HG03196 (cell line): Measurements from ENCODE around the gene TMEM236.

ENCODE experiments used
- ATAC-seq: cut with Tn5 transposase; IDR thresholded peaks from one replicate; pipeline ENCODE4 v1.9.1; 2021; ENCODE audit not compliant: unreplicated experiment

Gene TMEM236

GRCh38 chr10:17785276-17785930, 33.4 kb downstream of the TMEM236 start:
- no peak for ATAC-seq

- no peak for ATAC-seq
These were observed 35.3 kb downstream of the TMEM236 start for GRCh38 chr10:17787087-17787961.

- no peak for ATAC-seq
These were observed 36.6 kb downstream of the TMEM236 start for GRCh38 chr10:17788646-17789045.

GRCh38 chr10:17789396-17789795, 37.4 kb downstream of the TMEM236 start:
- no peak for ATAC-seq

- ATAC-seq = no peak
These were observed 38.6 kb downstream of the TMEM236 start for GRCh38 chr10:17790651-17791050.

- ATAC-seq = no peak
These were observed 41.0 kb downstream of the TMEM236 start for GRCh38 chr10:17792991-17793390.

DNA sequence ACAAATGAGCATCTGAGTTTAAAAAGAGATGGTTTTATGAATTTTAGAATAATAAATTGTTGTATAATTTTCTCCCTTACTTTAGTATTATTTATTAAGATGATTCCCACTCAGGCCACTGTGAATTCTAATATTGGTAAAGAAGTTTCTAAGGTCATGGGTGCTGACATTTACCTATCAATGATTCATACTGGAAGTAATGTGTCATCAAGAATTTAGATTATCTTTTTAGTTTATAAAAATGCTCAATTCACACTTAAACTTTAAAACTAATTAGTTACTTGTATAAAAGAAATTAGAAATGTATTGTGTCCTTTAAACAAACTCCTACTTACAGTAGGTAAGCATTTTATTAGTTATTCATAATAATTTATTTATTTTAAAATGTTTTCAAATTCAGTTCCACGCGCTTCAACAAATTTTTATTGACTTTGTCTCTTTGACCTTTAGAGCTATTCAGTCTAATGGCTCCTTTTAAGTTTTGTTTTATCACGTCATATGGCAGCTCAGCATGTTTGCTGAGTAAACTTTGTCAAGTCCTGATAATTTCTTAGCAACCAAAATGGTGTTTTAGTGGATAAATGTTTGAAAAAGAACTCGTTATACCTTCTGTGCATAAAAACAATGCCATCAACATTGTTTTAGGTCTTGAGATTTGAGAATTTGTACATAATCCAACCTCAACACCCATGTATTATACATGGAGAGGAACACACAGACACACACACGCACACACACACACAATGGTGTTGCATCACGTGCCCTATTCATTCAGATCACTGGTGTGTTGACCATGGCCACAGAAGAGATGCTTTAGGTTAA, 42.0 kb downstream of the TMEM236 start:
- ATAC-seq = no peak

GRCh38 chr10:17795083-17795482, 43.1 kb downstream of the TMEM236 start:
- ATAC-seq = no peak

GRCh38 chr10:17795813-17796594, 44.0 kb downstream of the TMEM236 start:
- no peak for ATAC-seq

DNA sequence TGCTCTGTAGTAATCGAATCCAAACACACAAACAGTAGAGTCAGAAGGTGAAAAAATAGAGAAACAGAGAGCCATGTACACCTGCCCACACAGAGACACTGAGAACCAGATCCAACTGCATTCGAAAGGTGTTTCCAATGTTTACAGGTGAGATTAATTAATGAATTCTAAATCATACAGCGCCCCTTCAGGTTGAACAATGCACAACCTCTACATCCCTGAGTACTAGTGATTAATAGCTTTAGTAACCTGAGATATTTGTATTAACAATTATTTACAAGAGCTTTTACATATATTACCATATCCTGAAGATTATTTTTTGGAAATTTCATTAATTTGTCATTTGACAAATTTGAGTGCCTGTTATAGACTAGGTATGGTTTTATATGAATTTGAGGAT, 49.5 kb downstream of the TMEM236 start:
- ATAC-seq = no peak

DNA sequence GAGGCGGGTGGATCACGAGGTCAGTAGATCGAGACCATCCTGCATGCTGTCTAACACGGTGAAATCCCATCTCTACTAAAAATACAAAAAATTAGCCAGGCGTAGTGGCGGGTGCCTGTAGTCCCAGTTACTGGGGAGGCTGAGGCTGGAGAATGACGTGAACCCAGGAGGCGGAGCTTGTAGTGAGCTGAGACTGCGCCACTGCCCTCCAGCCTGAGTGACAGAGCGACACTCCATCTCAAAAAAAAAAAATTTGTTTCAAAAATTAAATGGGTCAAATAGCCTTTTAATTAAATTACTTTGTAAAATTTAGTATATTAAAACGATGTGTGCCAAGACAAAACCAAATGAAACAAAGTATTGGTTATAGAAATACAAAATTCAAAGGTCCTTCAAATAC, 50.3 kb downstream of the TMEM236 start:
- ATAC-seq = no peak

DNA sequence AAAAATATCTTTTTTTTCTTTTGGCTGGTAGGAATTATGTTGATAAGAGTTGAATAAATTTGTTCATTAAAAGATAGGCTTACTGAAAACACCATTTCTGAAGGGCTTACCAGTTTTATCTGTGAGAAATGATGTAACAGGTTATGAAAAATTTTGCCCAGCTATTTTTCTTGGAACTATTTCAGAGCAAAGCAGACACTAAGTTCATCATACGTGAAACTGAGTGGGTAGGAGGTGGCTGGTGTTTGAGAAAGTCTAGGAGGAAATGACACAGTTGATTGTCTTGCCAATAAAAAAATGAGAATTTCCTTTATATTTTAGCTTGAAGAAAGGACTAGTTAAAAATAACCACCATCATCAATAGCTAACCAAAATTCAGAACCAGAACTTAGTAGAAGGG, 51.0 kb downstream of the TMEM236 start:
- no peak for ATAC-seq

- no peak for ATAC-seq
These were observed 53.3 kb downstream of the TMEM236 start for GRCh38 chr10:17805330-17805729.

DNA sequence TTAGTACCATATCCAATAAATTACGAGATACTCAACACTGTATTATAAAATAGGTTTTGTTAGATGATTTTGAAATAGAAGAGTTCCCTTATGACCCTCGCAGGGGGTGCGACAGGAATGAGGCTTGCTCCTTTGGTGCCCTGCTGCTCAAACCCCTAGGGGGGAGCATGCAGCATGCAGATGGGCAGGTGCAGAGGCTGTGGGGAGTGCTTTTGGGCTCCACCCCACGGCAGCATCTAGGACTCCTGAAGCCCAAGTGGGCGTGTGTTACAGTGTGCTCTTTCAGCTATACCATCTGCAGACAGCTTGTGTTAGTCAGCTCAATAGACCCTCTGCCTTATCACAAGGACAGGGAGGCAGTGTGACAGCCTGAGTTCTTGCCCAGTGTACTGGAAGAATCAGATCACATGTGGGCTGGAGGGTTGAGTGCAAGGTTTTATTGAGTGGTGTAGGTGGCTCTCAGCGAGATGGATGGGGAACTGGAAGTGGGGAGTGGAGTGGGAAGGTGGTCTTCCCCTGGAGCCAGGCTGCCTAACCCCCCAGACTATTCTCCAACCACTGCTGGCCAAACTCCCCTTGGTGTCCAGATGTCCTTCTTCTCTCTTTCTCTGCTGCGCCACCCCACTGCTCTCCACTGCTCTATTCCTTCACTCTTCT, 54.0 kb downstream of the TMEM236 start:
- peak; percentile 66 for ATAC-seq

DNA sequence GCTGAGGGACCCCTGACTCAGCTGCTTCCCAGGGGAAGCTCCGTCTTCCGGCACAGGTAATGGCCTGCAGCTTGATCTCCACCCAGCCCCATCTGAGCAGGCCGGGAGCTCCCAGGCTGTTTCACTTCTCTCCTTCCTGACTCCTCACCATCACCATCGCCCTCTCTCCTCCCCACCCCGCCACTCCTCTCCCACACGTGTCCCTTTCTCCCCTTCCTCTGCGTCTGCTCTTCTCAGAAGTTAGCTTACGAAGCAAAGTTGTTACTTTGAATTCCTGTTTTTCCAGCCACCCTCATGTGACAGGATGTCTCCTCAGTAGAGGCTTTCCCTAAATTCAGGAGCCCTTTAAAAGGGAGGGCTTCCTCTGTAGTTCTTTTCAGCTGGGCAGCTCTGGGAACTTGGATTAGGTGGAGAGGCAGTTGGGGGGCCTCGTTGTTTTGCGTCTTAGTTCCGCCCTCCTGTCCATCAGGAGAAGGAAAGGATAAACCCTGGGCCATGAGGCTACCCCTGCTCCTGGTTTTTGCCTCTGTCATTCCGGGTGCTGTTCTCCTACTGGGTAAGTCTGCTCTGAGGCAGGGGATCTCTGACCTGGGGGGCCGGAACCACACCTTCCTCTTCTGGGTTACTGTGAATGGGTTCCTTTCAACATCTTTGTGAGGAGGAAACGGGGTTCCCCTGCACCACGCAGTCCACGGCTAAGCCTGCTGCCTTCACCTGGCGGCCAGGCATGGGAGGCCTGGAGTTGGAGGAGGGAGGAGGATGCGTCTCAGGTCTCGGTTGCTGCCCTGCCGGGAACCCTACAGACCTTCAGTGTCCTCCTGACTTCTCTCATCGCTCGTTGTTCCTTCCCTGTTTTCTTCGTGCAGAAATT, 57.2 kb downstream of the TMEM236 start, which contains the start of gene MRC1:
MRC1 (plus strand) TSS at position 378 of the 871 bp plus-strand sequence; CDS start at position 496, 118 bp downstream.
- ATAC-seq = no peak

DNA sequence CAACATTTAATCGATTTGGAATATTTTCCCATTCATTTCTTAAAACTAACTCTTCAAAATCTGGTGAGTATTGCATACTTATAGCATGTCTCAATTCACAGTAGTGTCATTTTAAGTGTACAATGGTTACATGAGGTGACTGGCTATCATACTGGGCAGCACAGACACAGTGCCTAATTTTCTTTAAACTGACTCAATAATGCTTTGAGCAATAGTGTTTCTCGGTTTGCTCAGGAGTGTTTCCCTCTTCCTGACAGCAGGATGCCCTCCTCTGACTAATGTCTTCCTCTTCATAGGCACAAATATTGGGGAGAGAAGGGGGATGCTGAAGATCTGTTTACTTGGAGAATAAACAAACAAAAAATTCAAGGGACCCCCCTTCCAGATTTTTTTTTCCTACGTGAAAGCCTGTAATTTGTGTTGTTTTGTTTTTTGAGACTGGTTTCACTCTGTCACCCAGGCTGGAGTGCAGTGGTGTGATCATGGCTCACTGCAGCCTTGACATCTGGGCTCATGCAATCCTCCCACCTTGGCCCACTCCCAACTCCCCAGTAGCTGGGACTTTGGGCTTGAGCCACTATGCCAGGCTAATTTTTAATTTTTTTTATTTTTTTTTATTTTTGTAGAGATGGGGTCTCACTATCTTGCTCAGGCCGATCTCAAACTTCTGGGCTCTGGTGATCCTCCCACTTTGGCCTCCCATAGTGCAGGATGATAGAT, 59.3 kb downstream of the TMEM236 start:
- ATAC-seq = no peak

GRCh38 chr10:17814973-17815372, 63.0 kb downstream of the TMEM236 start:
- no peak for ATAC-seq

DNA sequence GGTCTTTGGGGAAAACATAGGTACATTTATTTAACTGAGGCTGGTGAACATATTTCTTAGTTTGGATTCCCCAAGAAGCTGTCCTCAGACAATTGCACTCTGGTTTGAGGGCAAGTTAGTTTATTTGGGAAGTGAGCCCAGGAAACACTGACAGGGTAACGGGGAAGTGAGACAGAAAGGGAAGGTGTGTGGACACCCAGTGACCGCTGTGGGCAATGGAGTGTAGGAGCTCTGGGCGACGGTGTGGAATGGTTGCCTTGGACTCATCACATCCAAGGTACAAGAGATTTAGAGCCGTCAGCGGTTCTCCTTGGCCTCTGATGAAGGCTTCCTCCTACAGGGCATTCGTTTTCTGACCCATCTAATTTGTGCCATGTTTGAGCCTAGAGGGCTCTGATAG, 64.2 kb downstream of the TMEM236 start:
- ATAC-seq = no peak

- no peak for ATAC-seq
These were observed 65.3 kb downstream of the TMEM236 start for GRCh38 chr10:17817316-17817715.
